H1 (cell line): ENCODE measurements around the gene MRPL40. TPM values are rescaled to one million over a fixed set of nuclear protein-coding genes. Genes with fewer than 3 reads are reported as not detected.

Experiments used
- CBX8 ChIP-seq: fragments of 300-800, 300-1000 bp; sonication (generic); IDR thresholded peaks from 2 replicates; pipeline ENCODE4 v1.7.1; 2016; ENCODE audit warnings: low read depth, low read length, borderline replicate concordance
- MAFK ChIP-seq: IDR thresholded peaks from 2 replicates; pipeline ENCODE4 v1.6.1; 2012; ENCODE audit warnings: low read depth, mild to moderate bottlenecking, improper control_type of control experiment, low read length
- polyA plus RNA-seq, 7 experiments: library from polyadenylated mRNA; depleted of rRNA in 3 of 7; stranded (reverse) in 5 of 7; unstranded in 2 of 7; fragments of >200 nt in 5 of 7; fragments of 200-250 nt in 2 of 7; gene quantifications; 1 replicate in 5 of 7; 2 replicates in 1 of 7; 4 replicates in 1 of 7; pipeline versions ENCODE4 v1.2.1 to v1.2.3, GENCODE V29; 2011 to 2013; ENCODE audit warnings: missing spikeins in 2 of 7, mixed read lengths in 2 of 7
- total RNA-seq: library from RNA; stranded (reverse); fragmentation: NEBNext Ultra II Directional; extraction: Animal tissue kit (Norgen Biotek cat#: 25700); gene quantifications from 2 replicates; pipeline ENCODE4 v1.2.1, GENCODE V29; 2021
- TF ChIP-seq, protein P1 (sequence below): fragments of 300-600 bp; sonication (generic); IDR thresholded peaks from 2 replicates; pipeline ENCODE4 v1.7.1; 2012; ENCODE audit warnings: low read length, moderate library complexity, mild to moderate bottlenecking, inconsistent platforms; ENCODE audit not compliant: insufficient replicate concordance
- TF ChIP-seq, protein P2 (sequence below): IDR thresholded peaks from 2 replicates; pipeline ENCODE4 v1.6.1; 2011; ENCODE audit warnings: low read depth, mild to moderate bottlenecking, low read length; ENCODE audit not compliant: insufficient read depth

Gene MRPL40
- total and polyA plus RNA-seq, 2 of the 8 experiments (the other 6 are each of a cell fraction or from before 2014, with no cell fraction given) = 12.4 to 14.5 TPM

DNA sequence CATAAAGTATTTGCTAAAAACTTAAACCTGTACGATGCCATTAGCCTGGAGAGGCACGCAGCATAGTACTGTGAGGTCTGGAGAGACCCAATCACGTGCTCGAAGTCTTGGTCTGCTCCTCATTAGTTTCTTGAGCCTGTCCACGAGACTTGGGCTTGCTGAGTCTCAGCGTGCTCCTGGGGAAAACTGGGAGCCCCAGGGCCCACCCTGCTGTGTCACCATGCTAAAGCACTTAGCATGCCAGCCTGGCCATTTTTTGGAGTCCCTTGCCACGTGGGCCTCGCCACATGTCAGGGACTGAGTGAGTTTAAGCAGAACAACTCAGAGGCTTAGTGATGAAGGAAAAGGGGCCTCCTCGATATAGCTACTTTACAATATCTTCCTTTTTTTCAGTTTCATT lies 50.0 kb downstream of the MRPL40 start (continued):
- TF ChIP-seq, protein P1, sequence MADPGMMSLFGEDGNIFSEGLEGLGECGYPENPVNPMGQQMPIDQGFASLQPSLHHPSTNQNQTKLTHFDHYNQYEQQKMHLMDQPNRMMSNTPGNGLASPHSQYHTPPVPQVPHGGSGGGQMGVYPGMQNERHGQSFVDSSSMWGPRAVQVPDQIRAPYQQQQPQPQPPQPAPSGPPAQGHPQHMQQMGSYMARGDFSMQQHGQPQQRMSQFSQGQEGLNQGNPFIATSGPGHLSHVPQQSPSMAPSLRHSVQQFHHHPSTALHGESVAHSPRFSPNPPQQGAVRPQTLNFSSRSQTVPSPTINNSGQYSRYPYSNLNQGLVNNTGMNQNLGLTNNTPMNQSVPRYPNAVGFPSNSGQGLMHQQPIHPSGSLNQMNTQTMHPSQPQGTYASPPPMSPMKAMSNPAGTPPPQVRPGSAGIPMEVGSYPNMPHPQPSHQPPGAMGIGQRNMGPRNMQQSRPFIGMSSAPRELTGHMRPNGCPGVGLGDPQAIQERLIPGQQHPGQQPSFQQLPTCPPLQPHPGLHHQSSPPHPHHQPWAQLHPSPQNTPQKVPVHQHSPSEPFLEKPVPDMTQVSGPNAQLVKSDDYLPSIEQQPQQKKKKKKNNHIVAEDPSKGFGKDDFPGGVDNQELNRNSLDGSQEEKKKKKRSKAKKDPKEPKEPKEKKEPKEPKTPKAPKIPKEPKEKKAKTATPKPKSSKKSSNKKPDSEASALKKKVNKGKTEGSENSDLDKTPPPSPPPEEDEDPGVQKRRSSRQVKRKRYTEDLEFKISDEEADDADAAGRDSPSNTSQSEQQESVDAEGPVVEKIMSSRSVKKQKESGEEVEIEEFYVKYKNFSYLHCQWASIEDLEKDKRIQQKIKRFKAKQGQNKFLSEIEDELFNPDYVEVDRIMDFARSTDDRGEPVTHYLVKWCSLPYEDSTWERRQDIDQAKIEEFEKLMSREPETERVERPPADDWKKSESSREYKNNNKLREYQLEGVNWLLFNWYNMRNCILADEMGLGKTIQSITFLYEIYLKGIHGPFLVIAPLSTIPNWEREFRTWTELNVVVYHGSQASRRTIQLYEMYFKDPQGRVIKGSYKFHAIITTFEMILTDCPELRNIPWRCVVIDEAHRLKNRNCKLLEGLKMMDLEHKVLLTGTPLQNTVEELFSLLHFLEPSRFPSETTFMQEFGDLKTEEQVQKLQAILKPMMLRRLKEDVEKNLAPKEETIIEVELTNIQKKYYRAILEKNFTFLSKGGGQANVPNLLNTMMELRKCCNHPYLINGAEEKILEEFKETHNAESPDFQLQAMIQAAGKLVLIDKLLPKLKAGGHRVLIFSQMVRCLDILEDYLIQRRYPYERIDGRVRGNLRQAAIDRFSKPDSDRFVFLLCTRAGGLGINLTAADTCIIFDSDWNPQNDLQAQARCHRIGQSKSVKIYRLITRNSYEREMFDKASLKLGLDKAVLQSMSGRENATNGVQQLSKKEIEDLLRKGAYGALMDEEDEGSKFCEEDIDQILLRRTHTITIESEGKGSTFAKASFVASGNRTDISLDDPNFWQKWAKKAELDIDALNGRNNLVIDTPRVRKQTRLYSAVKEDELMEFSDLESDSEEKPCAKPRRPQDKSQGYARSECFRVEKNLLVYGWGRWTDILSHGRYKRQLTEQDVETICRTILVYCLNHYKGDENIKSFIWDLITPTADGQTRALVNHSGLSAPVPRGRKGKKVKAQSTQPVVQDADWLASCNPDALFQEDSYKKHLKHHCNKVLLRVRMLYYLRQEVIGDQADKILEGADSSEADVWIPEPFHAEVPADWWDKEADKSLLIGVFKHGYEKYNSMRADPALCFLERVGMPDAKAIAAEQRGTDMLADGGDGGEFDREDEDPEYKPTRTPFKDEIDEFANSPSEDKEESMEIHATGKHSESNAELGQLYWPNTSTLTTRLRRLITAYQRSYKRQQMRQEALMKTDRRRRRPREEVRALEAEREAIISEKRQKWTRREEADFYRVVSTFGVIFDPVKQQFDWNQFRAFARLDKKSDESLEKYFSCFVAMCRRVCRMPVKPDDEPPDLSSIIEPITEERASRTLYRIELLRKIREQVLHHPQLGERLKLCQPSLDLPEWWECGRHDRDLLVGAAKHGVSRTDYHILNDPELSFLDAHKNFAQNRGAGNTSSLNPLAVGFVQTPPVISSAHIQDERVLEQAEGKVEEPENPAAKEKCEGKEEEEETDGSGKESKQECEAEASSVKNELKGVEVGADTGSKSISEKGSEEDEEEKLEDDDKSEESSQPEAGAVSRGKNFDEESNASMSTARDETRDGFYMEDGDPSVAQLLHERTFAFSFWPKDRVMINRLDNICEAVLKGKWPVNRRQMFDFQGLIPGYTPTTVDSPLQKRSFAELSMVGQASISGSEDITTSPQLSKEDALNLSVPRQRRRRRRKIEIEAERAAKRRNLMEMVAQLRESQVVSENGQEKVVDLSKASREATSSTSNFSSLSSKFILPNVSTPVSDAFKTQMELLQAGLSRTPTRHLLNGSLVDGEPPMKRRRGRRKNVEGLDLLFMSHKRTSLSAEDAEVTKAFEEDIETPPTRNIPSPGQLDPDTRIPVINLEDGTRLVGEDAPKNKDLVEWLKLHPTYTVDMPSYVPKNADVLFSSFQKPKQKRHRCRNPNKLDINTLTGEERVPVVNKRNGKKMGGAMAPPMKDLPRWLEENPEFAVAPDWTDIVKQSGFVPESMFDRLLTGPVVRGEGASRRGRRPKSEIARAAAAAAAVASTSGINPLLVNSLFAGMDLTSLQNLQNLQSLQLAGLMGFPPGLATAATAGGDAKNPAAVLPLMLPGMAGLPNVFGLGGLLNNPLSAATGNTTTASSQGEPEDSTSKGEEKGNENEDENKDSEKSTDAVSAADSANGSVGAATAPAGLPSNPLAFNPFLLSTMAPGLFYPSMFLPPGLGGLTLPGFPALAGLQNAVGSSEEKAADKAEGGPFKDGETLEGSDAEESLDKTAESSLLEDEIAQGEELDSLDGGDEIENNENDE = no peak
- TF ChIP-seq, protein P2, sequence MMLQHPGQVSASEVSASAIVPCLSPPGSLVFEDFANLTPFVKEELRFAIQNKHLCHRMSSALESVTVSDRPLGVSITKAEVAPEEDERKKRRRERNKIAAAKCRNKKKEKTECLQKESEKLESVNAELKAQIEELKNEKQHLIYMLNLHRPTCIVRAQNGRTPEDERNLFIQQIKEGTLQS = no peak
- TF ChIP-seq CBX8 (no peak), MAFK (no peak)
